ENCODE results near the gene EMX2.

The EMX2 gene

GRCh38 chr10:117544711-117545140 is 2.2 kb downstream of the EMX2 start:
- DNase-seq (ENCODE audit: low spot score) = no peak

GRCh38 chr10:117545141-117546019 is 2.8 kb downstream of the EMX2 start:
- no peak for DNase-seq (ENCODE audit: low spot score)

DNA sequence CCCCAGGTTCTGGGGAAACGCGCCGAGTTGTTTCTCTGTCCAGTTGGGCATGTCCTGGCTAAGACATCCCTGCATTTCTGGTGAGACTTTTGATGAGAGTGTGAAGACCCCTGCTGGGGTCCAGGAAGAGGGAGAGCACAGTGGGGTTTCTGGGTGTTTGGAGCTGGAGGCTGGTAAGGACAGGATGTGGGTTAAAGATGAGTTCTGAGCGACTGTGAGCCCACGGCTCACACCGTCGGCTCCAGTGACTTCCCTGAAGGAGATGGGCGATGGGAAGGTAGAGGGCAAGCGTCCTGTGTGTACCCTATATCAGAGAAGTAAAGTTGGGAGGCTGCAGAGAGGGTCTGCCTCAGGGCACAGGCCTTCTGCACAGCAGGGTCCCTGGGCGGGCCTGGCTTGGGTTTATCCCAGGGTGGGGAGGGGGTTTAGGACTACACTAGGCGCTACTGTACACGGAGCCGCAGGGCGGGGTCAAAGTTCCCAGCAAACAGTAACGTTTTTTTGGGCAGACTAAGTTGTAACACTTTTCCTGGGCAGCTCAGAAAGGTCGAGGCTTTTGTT is 3.6 kb downstream of the EMX2 start:
- no peak for DNase-seq (ENCODE audit: low spot score)

DNA sequence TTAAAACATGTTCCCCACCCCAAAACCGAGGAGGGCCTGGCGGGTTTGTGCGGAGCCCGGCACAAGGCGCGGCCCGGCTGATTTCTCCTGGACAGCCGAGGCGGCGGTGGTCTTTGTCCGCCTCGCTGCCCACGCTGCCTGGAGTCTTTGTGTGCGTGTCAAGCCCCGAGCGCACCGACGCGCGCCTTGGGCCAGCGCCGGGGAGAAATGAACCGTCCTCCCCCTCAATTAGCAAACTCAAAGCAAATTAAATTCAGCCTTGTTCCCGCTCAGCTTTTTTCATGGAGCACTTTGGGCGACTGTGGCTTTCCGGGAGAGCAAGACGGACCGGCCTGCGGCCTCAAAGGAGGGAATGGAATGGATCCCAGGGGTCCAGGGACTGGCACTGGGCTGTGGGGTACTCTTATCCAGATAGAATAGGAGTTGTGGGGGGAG is 4.1 kb downstream of the EMX2 start:
- DNase-seq (ENCODE audit: low spot score) = no peak

GRCh38 chr10:117547016-117547715 is 4.6 kb downstream of the EMX2 start:
- DNase-seq (ENCODE audit: low spot score) = no peak

DNA sequence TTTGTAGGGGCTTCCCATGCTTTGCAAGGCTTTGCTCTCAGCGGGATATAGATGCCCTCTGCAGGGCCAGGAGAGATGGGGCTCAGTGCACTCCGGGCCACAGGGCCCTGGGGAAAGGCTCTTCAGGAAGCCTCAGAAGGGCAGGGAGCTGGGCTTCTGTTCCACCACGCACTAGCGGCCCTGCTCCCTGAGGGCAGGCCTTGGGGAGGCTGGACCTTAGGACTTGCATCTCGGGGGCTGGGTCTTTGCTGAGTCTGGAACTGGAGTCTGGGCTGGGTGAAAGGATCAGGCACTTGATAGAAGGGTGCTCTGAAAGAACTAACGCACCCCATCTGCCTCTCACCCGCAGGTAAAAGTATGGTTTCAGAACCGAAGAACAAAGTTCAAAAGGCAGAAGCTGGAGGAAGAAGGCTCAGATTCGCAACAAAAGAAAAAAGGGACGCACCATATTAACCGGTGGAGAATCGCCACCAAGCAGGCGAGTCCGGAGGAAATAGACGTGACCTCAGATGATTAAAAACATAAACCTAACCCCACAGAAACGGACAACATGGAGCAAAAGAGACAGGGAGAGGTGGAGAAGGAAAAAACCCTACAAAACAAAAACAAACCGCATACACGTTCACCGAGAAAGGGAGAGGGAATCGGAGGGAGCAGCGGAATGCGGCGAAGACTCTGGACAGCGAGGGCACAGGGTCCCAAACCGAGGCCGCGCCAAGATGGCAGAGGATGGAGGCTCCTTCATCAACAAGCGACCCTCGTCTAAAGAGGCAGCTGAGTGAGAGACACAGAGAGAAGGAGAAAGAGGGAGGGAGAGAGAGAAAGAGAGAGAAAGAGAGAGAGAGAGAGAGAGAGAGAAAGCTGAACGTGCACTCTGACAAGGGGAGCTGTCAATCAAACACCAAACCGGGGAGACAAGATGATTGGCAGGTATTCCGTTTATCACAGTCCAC is 5.4 kb downstream of the EMX2 start:
- no peak for DNase-seq (ENCODE audit: low spot score)

DNA sequence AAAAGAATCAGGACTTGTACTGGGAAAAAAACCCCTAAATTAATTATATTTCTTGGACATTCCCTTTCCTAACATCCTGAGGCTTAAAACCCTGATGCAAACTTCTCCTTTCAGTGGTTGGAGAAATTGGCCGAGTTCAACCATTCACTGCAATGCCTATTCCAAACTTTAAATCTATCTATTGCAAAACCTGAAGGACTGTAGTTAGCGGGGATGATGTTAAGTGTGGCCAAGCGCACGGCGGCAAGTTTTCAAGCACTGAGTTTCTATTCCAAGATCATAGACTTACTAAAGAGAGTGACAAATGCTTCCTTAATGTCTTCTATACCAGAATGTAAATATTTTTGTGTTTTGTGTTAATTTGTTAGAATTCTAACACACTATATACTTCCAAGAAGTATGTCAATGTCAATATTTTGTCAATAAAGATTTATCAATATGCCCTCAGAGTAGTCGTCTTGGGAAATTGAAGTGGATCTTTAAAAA is 6.6 kb downstream of the EMX2 start:
- DNase-seq (ENCODE audit: low spot score) = no peak

DNA sequence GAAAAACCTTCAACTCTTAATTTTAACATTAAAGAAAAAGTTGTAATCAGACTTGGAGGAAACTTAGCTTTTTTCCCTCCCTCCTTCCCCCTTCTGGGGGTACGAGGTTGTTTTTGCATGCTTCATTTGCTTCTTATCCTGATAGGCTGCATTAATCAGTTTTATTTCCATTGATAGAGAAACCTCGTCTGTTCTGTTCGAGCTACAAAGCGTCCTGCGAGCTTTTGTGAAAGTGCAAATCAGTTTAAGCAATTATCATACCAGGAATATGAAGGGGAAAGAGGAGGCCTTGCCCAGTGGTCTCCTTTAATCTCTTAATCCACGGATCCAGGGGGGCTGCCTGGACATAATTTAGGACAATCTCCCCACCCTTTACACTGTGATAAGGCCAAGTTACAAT is 7.5 kb downstream of the EMX2 start:
- DNase-seq (ENCODE audit: low spot score) = no peak

- DNase-seq (ENCODE audit: low spot score) = no peak
Measured at GRCh38 chr10:117550599-117551329, 8.2 kb downstream of the EMX2 start.

DNA sequence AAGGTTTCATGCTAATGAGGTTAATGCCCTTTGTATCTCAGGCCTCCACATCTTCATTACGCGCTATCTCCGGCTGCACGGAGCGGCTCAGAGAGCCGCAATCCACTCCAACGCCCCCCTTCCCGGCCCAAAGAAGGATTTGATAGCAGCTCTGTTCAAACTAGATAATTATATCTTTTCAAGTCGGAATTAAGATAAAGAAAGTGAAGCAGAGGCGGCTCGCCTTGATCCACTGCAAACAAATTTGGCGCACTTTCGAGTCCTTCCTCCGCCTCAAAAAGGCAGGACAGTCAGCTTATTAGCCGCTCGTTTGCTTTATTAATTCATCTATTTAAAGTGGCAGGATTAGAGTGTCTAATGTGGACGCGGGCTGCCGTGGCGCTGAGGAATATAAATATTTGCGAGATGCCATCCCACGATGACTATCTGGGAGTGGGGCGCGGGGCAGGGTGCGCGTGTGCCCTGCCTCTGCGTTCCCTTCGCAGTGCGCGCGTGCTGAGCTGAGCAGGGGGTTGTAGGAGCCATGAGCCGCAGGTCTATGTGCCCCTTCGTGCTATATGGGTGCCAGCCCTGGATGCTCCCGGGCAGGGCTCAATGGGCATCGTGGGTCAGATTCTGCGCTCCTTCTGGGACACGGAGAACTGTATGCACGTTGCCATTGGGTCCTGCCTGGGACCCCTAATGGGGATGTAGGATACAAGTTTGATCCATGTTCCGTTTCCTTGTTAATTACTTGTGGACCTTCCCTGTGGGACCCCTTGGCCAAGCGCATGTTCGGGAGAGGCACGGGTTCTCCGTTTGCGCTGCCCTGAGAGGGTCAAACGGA is 9.0 kb downstream of the EMX2 start:
- no peak for DNase-seq (ENCODE audit: low spot score)

DNA sequence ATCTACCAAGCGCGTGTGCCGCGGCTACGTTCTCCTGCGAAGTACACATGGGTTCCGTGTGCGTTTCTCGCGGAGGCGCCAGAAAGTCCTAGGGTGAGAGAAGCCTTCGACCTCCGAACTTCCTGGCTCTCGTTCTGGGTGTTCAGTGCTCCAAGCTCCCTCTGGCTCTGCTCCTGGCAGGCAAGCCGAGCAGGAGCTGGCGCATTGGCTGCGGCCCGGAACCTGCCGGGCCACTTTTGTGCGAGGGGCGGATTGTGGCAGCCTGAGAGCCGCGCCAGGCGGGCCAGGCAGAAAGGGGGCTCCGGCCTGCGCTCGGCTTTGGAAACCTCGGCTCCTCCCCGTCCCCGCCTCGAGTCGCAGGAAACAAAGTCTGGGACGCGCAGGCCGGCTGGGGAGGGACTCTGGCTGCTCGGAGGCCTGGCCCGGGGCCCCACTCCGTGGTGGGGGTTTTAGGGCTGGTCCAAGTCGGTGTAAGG is 9.6 kb downstream of the EMX2 start:
- DNase-seq (ENCODE audit: low spot score) = no peak

DNA sequence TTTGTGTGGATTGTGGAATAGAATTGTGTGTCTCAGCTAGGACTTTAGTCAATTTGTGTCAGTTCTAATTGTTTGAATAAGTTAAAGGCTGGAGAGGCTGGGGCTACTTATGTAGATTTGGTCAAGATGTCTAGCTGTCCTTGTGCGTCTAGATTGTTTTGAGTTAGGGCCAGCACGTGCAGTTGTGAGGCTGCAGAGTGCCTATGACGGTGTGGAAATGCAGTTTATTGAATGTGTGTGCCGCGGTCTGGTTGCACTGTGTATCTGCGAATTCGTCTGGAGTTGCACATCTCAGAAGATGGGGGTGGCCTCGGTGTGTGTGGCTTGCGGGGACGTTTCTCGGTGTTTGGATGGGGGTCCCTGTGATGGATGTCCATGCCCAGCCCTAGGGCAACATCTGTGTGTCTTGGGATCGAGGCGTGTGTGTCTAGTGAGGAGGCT is 10.2 kb downstream of the EMX2 start:
- DNase-seq (ENCODE audit: low spot score) = no peak

GRCh38 chr10:117553142-117553814 is 10.7 kb downstream of the EMX2 start:
- no peak for DNase-seq (ENCODE audit: low spot score)

- no peak for DNase-seq (ENCODE audit: low spot score)
Measured at GRCh38 chr10:117553815-117554172, 11.2 kb downstream of the EMX2 start.

- DNase-seq (ENCODE audit: low spot score) = no peak
Measured at GRCh38 chr10:117554241-117554814, 11.8 kb downstream of the EMX2 start.

- DNase-seq (ENCODE audit: low spot score) = no peak
Measured at GRCh38 chr10:117555017-117555416, 12.5 kb downstream of the EMX2 start.

DNA sequence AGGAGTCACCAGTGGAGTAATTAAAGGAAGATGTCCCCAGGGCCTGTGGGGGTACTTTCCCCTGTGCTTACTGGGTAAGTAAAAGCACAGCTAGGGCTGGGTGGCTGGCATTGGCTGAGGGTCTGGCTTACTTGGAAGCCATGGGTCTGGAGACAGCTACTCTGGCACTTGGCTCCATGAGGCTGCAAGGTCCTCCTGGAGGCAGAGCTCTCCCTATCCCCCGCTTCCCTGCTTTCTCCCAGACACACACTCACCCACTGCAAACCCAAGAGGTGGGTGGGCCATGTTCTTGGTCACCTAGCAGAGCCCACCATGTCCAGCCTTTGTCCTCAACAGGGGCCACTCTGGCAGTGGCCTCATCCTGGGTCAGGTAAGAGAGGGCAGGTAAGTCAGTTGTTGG is 13.3 kb downstream of the EMX2 start:
- DNase-seq (ENCODE audit: low spot score) = no peak

DNA sequence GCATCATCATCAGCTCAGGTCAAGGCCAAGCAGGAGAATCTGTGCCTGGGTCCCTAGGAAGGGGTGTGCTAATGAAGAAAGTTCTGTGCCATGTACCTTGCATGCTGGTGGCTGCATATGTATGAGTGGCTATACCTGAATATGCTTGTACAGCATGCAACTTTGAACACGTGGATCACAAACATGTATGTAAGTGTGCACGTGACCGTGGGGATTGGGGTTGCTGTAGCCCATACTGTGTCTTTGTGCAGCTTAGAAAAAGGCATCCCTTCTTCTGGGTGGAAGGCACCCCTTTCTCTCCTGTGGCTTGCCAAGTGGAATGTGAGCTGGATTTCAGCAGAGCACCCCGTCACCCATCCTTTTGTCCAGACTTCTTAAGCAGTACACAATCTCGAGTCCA is 13.8 kb downstream of the EMX2 start:
- DNase-seq (ENCODE audit: low spot score) = no peak

- DNase-seq (ENCODE audit: low spot score) = no peak
Measured at GRCh38 chr10:117559712-117560111, 17.2 kb downstream of the EMX2 start.
